ENCODE measurements around the gene MAP2K5.

MAP2K5 gene

DNA sequence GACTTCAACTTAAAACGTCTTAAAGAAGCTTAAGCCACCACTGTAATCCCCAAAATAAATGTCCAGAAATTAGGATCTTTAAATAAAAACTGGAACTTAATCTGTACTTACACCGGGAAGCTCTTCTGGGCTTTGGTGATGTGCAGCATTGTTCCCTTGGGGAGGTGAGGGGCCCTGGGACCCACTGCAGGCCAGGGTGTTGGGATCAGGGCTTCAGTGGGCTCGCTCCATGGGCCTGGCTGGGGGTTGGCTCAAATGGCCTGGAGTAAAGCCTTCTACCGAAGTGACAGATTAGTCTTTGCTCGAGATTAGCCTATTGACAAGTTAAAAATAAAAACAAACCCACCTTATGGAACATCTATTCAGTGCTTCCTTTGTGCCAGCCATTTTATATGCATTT lies 303.5 kb downstream of the MAP2K5 start:
- DNase-seq: no peak

- DNase-seq: no peak
These were observed 307.0 kb downstream of the MAP2K5 start for GRCh38 chr15:67849538-67849937.

- no peak for DNase-seq
These were observed 307.8 kb downstream of the MAP2K5 start for GRCh38 chr15:67850336-67850735.

- no peak for DNase-seq
These were observed 308.6 kb downstream of the MAP2K5 start for GRCh38 chr15:67850994-67851571.

DNA sequence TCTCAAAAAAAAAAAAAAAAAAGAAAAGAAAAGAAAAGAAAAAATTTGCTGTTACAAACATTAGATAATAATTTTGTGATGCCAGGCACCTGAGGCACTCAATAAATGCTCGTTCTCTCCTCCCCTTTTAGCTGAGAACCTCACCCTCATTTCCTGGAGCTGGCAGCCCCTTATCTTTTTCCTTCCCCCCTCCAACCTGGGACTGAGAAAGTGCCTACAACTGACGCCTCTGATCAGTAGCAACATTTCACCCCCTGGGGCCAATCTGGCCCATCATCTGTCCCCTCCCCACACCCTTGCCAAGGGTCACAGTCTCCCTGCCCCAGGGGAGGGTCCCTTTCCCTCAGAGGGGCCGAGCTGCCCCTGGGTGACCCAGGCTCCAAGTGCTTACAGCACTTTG lies 309.9 kb downstream of the MAP2K5 start:
- no peak for DNase-seq

GRCh38 chr15:67853454-67853853 lies 311.0 kb downstream of the MAP2K5 start:
- no peak for DNase-seq

DNA sequence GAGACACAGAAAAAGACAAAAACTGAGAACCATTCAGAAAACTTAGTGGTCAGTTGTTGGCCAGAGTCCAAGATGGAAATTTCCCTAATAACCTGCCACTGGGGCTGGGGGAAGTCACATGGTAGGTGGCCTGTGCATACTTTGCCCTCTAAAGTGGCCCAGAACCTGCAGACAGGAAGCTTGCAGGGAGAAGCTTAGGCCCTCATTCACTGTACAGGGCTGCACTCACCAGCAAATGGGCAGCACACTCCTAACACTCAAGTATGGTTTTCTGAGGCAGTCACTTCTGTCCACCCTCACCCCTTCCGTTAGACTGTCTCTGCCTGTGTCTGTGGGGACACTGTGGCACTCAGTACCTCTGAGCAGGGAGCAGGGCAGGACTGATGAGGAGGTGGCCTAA lies 311.9 kb downstream of the MAP2K5 start:
- DNase-seq: no peak

GRCh38 chr15:67855842-67856241 lies 313.3 kb downstream of the MAP2K5 start:
- DNase-seq: no peak

All from T1000 (cell line).